Large intestine (tissue), 3 donors: ENCODE results near the gene JUND. TPM values are rescaled to one million over a fixed set of nuclear protein-coding genes. Genes with fewer than 3 reads are reported as not detected.

ENCODE experiments used
- DNase-seq, 2 donors: peaks; one replicate each; pipeline versions ENCODE4 v3.0.0 to v3.0.0-alpha.2; 2013
- H3K27ac ChIP-seq: one replicate; pipeline ENCODE4 v1.5.1; 2013; ENCODE audit warnings: low read length
- H3K27me3 ChIP-seq: 2 replicates; pipeline ENCODE4 v1.6.1; 2013; ENCODE audit warnings: low read length; ENCODE audit not compliant: control insufficient read depth, insufficient read depth
- H3K36me3 ChIP-seq: 2 replicates; pipeline ENCODE4 v1.6.1; 2013; ENCODE audit warnings: low read length; ENCODE audit not compliant: control insufficient read depth, insufficient read depth
- H3K4me1 ChIP-seq: one replicate; pipeline ENCODE4 v1.6.1; 2013; ENCODE audit warnings: low read length; ENCODE audit not compliant: control insufficient read depth, insufficient read depth
- H3K4me3 ChIP-seq: one replicate; pipeline ENCODE4 v1.5.1; 2013; ENCODE audit warnings: low read length
- H3K9me3 ChIP-seq: one replicate; pipeline ENCODE4 v1.6.1; 2013; ENCODE audit warnings: mild to moderate bottlenecking, low read depth, low read length, moderate library complexity; ENCODE audit not compliant: control insufficient read depth
- WGBS: methylation state at CpG from one replicate; pipeline ENCODE4 v1.1.5; 2013; ENCODE audit warnings: low lambda C conversion rate; ENCODE audit not compliant: insufficient coverage; 5-methylcytosine and 5-hydroxymethylcytosine counted together
- polyA plus RNA-seq: library from polyadenylated mRNA; unstranded; fragments of 120-200 nt; gene quantifications from one replicate; pipeline ENCODE4 v1.2.1, GENCODE V29; 2013

Gene JUND
- polyA plus RNA-seq, 1 donor, result 163 TPM

GRCh38 chr19:18321734-18322102 is 40.3 kb upstream of the JUND start:
- peak overlapping the region; percentile 94 for H3K27ac ChIP-seq
- peak overlapping the region; percentile 79 for H3K4me3 ChIP-seq
- DNase-seq, result peak in 1 of 2 donors; percentile 39
- H3K36me3 ChIP-seq, result no peaks in the 10 kb centered on the region
- H3K27me3 ChIP-seq, result no peaks in the 10 kb centered on the region
- no peaks in the 10 kb centered on the region for H3K9me3 ChIP-seq
- WGBS, result no CpG with 5 or more reads among the region's 9 CpGs
- H3K4me1 ChIP-seq, result peaks cover 54% of the 10 kb centered on the region

- DNase-seq, result peak in 1 of 2 donors; percentile 63
- 87% methylated on average over 3 of the region's 14 CpGs for WGBS
- H3K36me3 ChIP-seq, result no peaks in the 10 kb centered on the region
- H3K9me3 ChIP-seq, result no peaks in the 10 kb centered on the region
- peak overlapping the region; percentile 94 for H3K27ac ChIP-seq
- no peak overlapping the region for H3K4me3 ChIP-seq
- peaks cover 54% of the 10 kb centered on the region for H3K4me1 ChIP-seq
- no peaks in the 10 kb centered on the region for H3K27me3 ChIP-seq
Measured at GRCh38 chr19:18320865-18321733, 39.7 kb upstream of the JUND start.

GRCh38 chr19:18319591-18320135 is 38.2 kb upstream of the JUND start:
- peak; percentile 85 to 91 for DNase-seq
- H3K4me1 ChIP-seq, result peaks cover 54% of the 10 kb centered on the region
- H3K27ac ChIP-seq, result peak overlapping the region; percentile 94
- H3K9me3 ChIP-seq, result no peaks in the 10 kb centered on the region
- peaks cover 7% of the 10 kb centered on the region for H3K36me3 ChIP-seq
- no peaks in the 10 kb centered on the region for H3K27me3 ChIP-seq
- H3K4me3 ChIP-seq, result no peak overlapping the region
- no CpG with 5 or more reads among the region's 7 CpGs for WGBS

- Histone ChIP-seq H3K36me3 (peaks cover 14% of the 10 kb centered on the region), H3K4me1 (peaks cover 44% of the 10 kb centered on the region), H3K27ac (peak overlapping the region; percentile 94), H3K4me3 (no peak overlapping the region), H3K27me3 (no peaks in the 10 kb centered on the region), H3K9me3 (no peaks in the 10 kb centered on the region)
- WGBS, result no CpG with 5 or more reads among the region's 18 CpGs
- DNase-seq, result peak in 1 of 2 donors; percentile 72
Measured at GRCh38 chr19:18317961-18318800, 36.8 kb upstream of the JUND start.

- Histone ChIP-seq H3K4me3 (no peak overlapping the region), H3K4me1 (peaks cover 43% of the 10 kb centered on the region), H3K9me3 (peaks cover 5% of the 10 kb centered on the region), H3K36me3 (peaks cover 38% of the 10 kb centered on the region), H3K27ac (no peak overlapping the region), H3K27me3 (no peaks in the 10 kb centered on the region)
- no peak for DNase-seq
- WGBS, result no CpG with 5 or more reads among the region's 3 CpGs
Measured at GRCh38 chr19:18313398-18313797, 32.0 kb upstream of the JUND start.

GRCh38 chr19:18312092-18312534 is 30.7 kb upstream of the JUND start:
- peaks cover 48% of the 10 kb centered on the region for H3K36me3 ChIP-seq
- H3K27me3 ChIP-seq, result no peaks in the 10 kb centered on the region
- H3K4me1 ChIP-seq, result peaks cover 33% of the 10 kb centered on the region
- no CpG with 5 or more reads among the region's 11 CpGs for WGBS
- no peak overlapping the region for H3K4me3 ChIP-seq
- peaks cover 7% of the 10 kb centered on the region for H3K9me3 ChIP-seq
- H3K27ac ChIP-seq, result peak overlapping the region; percentile 99
- DNase-seq, result peak in 1 of 2 donors; percentile 43

GRCh38 chr19:18311502-18312091 is 30.2 kb upstream of the JUND start:
- H3K36me3 ChIP-seq, result peaks cover 53% of the 10 kb centered on the region
- no peaks in the 10 kb centered on the region for H3K27me3 ChIP-seq
- WGBS, result no CpG with 5 or more reads among the region's 22 CpGs
- peak in 1 of 2 donors; percentile 70 for DNase-seq
- peaks cover 7% of the 10 kb centered on the region for H3K9me3 ChIP-seq
- no peak overlapping the region for H3K4me3 ChIP-seq
- H3K27ac ChIP-seq, result peak overlapping the region; percentile 99
- H3K4me1 ChIP-seq, result peaks cover 33% of the 10 kb centered on the region

GRCh38 chr19:18310966-18311365 is 29.5 kb upstream of the JUND start:
- peak overlapping the region; percentile 99 for H3K27ac ChIP-seq

GRCh38 chr19:18310118-18310909 is 28.9 kb upstream of the JUND start:
- H3K4me3 ChIP-seq, result no peak overlapping the region
- H3K9me3 ChIP-seq, result peaks cover 7% of the 10 kb centered on the region
- WGBS, result no CpG with 5 or more reads among the region's 23 CpGs
- H3K27me3 ChIP-seq, result no peaks in the 10 kb centered on the region
- DNase-seq, result peak; percentile 95 to 98
- peaks cover 56% of the 10 kb centered on the region for H3K36me3 ChIP-seq
- peaks cover 38% of the 10 kb centered on the region for H3K4me1 ChIP-seq
- peak overlapping the region; percentile 99 for H3K27ac ChIP-seq

More at GRCh38 chr19:18310966-18311365, 29.5 kb upstream of the JUND start:
- Histone ChIP-seq H3K36me3 (peaks cover 59% of the 10 kb centered on the region), H3K9me3 (peaks cover 7% of the 10 kb centered on the region), H3K4me1 (peaks cover 33% of the 10 kb centered on the region), H3K4me3 (no peak overlapping the region), H3K27me3 (no peaks in the 10 kb centered on the region)
- no CpG with 5 or more reads among the region's 13 CpGs for WGBS
- no peak for DNase-seq
